OCI-LY7 (cell line): ENCODE data around the gene FBXL15.

Source experiments
- CTCF ChIP-seq: fragments of 200-600 bp; sonication (generic); conservative IDR thresholded peaks from 2 replicates; pipeline ENCODE4 v1.5.1; 2014; ENCODE audit warnings: mild to moderate bottlenecking, antibody characterized with exemption, low read length, moderate library complexity, mixed read lengths
- EZH2phosphoT487 ChIP-seq: fragments of 200-600 bp; sonication (generic); IDR thresholded peaks from 2 replicates; pipeline ENCODE4 v1.6.1; 2018; ENCODE audit warnings: low read depth, borderline replicate concordance, mild to moderate bottlenecking, mixed run types, antibody characterized with exemption, low read length, moderate library complexity, mixed read lengths

GRCh38 chr10:102410429-102411073 is 10.1 kb upstream of the FBXL15 start:
- no peak for TF ChIP-seq CTCF
- TF ChIP-seq EZH2phosphoT487: no peak
